ENCODE measurements around the gene LAIR1. TPM values are rescaled to one million over a fixed set of nuclear protein-coding genes. Genes with fewer than 3 reads are reported as not detected.
"Not testable (repeated sequence)": the region's sequence is repeated elsewhere in the genome, so short reads cannot be mapped to it uniquely, and the experiment has no call there.

The LAIR1 gene
- total RNA-seq, 3 donors from 2014 or later, result 4.7 to 6.1 (median 5.5) TPM

DNA sequence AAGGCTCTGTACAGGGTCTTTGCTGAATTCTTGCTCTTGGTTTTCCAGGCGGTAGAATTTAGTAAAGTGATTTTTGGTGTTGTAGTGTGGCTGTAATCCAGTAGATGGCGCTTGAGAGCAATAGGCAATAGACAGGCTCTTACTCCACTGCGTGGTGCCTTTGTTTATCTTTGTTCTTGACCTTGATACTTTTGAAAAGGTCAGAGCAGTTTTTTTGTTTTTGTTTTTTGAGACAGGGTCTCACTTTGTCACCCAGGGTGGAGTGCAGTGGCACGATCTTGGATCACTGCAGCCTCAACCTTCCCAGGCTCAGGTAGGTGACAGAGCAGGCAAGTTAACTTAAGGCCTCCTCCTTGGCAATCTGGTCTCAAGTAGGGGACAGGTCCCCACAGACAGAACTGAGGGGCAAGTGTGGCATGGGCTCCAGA is 39.5 kb downstream of the LAIR1 start:
- peak; percentile 44 for DNase-seq
- ATAC-seq, result peak; percentile 60 to 71
- no peak overlapping the region for H3K4me3 Mint-ChIP-seq
- H3K36me3 Mint-ChIP-seq (ENCODE audit: insufficient read depth), result no peaks in the 10 kb centered on the region
- H3K27me3 Mint-ChIP-seq (ENCODE audit: low read depth), result peaks cover 13% of the 10 kb centered on the region
- H3K4me1 Mint-ChIP-seq (ENCODE audit: low read depth), result peaks cover 29% of the 10 kb centered on the region
- no peaks in the 10 kb centered on the region for H3K9me3 Mint-ChIP-seq

GRCh38 chr19:54324071-54324470 is 40.7 kb downstream of the LAIR1 start:
- Mint-ChIP-seq H3K27me3 (ENCODE audit: low read depth) (peaks cover 15% of the 10 kb centered on the region), H3K36me3 (ENCODE audit: insufficient read depth) (no peaks in the 10 kb centered on the region), H3K9me3 (no peaks in the 10 kb centered on the region), H3K4me1 (ENCODE audit: low read depth) (peaks cover 29% of the 10 kb centered on the region), H3K4me3 (no peak overlapping the region)
- DNase-seq, result no peak
- no peak for ATAC-seq

GRCh38 chr19:54322934-54323333 is 41.8 kb downstream of the LAIR1 start:
- ATAC-seq, result not testable (repeated sequence)

DNA sequence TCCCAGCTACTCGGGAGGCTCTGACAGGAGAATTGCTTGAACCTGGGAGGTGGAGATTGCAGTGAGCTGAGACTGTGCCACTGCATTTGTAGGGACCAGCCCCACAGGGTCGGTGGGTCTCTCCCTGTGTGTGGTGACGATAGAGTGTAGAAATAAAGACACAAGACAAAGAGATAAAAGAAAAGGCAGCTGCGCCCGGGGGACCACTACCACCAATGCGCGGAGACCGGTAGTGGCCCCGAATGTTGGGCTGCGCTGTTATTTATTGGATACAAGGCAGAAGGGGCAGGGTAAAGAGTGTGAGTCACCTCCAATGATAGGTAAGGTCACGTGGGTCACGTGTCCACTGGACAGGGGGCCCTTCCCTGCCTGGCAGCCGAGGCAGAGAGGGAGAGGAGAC is 42.4 kb downstream of the LAIR1 start:
- not testable (repeated sequence) for H3K36me3 Mint-ChIP-seq (ENCODE audit: insufficient read depth); H3K9me3 Mint-ChIP-seq; ATAC-seq; DNase-seq; H3K4me3 Mint-ChIP-seq
- peaks cover 25% of the 10 kb centered on the region for H3K27me3 Mint-ChIP-seq (ENCODE audit: low read depth)
- peaks cover 14% of the 10 kb centered on the region for H3K4me1 Mint-ChIP-seq (ENCODE audit: low read depth)

More at GRCh38 chr19:54322934-54323333, 41.8 kb downstream of the LAIR1 start:
- Mint-ChIP-seq H3K27me3 (ENCODE audit: low read depth) (peaks cover 20% of the 10 kb centered on the region), H3K4me1 (ENCODE audit: low read depth) (peaks cover 19% of the 10 kb centered on the region)
- not testable (repeated sequence) for H3K4me3 Mint-ChIP-seq; H3K9me3 Mint-ChIP-seq; DNase-seq; H3K36me3 Mint-ChIP-seq (ENCODE audit: insufficient read depth)

- H3K27me3 Mint-ChIP-seq (ENCODE audit: low read depth), result peaks cover 30% of the 10 kb centered on the region
- no peaks in the 10 kb centered on the region for H3K9me3 Mint-ChIP-seq
- ATAC-seq, result no peak
- H3K4me3 Mint-ChIP-seq, result no peak overlapping the region
- H3K4me1 Mint-ChIP-seq (ENCODE audit: low read depth), result peaks cover 1% of the 10 kb centered on the region
- H3K36me3 Mint-ChIP-seq (ENCODE audit: insufficient read depth), result no peaks in the 10 kb centered on the region
- no peak for DNase-seq
These were observed 44.6 kb downstream of the LAIR1 start for GRCh38 chr19:54319892-54320670.

GRCh38 chr19:54319049-54319448 is 45.7 kb downstream of the LAIR1 start:
- no peaks in the 10 kb centered on the region for H3K4me1 Mint-ChIP-seq (ENCODE audit: low read depth)
- ATAC-seq, result no peak
- no peak overlapping the region for H3K4me3 Mint-ChIP-seq
- no peaks in the 10 kb centered on the region for H3K36me3 Mint-ChIP-seq (ENCODE audit: insufficient read depth)
- peaks cover 27% of the 10 kb centered on the region for H3K27me3 Mint-ChIP-seq (ENCODE audit: low read depth)
- DNase-seq, result no peak
- no peaks in the 10 kb centered on the region for H3K9me3 Mint-ChIP-seq

GRCh38 chr19:54317965-54318240 is 46.8 kb downstream of the LAIR1 start:
- DNase-seq, result no peak
- no peaks in the 10 kb centered on the region for H3K4me1 Mint-ChIP-seq (ENCODE audit: low read depth)
- H3K9me3 Mint-ChIP-seq, result no peaks in the 10 kb centered on the region
- H3K4me3 Mint-ChIP-seq, result no peak overlapping the region
- no peaks in the 10 kb centered on the region for H3K36me3 Mint-ChIP-seq (ENCODE audit: insufficient read depth)
- no peak for ATAC-seq
- peaks cover 33% of the 10 kb centered on the region for H3K27me3 Mint-ChIP-seq (ENCODE audit: low read depth)

GRCh38 chr19:54317108-54317964 is 47.4 kb downstream of the LAIR1 start:
- H3K4me3 Mint-ChIP-seq, result no peak overlapping the region
- no peak for ATAC-seq
- no peaks in the 10 kb centered on the region for H3K36me3 Mint-ChIP-seq (ENCODE audit: insufficient read depth)
- H3K4me1 Mint-ChIP-seq (ENCODE audit: low read depth), result no peaks in the 10 kb centered on the region
- H3K9me3 Mint-ChIP-seq, result no peaks in the 10 kb centered on the region
- DNase-seq, result no peak
- peaks cover 39% of the 10 kb centered on the region for H3K27me3 Mint-ChIP-seq (ENCODE audit: low read depth)

DNA sequence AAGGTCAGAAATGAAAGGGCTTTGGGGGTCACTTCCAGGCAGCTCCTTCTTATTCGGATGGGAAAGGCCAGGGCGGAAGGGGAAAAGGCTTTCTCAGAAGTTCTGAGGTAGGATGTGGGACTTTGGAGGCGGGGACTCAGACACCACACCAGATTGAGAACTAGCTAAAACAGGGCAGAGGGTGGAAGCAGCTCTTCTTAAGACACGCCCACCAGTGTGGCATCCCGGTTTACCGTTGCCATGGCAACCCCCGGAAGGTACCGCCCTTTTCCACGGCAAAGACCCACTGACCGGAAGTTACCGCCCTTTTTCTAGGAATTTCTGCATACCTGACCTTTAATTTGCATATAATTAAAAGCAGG is 48.0 kb downstream of the LAIR1 start:
- Mint-ChIP-seq H3K36me3 (ENCODE audit: insufficient read depth) (no peaks in the 10 kb centered on the region), H3K4me1 (ENCODE audit: low read depth) (no peaks in the 10 kb centered on the region), H3K9me3 (no peaks in the 10 kb centered on the region), H3K4me3 (no peak overlapping the region), H3K27me3 (ENCODE audit: low read depth) (peaks cover 39% of the 10 kb centered on the region)
- DNase-seq, result no peak
- no peak for ATAC-seq

GRCh38 chr19:54315956-54316355 is 48.8 kb downstream of the LAIR1 start:
- no peaks in the 10 kb centered on the region for H3K9me3 Mint-ChIP-seq
- H3K27me3 Mint-ChIP-seq (ENCODE audit: low read depth), result peaks cover 41% of the 10 kb centered on the region
- DNase-seq, result no peak
- no peaks in the 10 kb centered on the region for H3K36me3 Mint-ChIP-seq (ENCODE audit: insufficient read depth)
- H3K4me1 Mint-ChIP-seq (ENCODE audit: low read depth), result no peaks in the 10 kb centered on the region
- no peak for ATAC-seq
- no peak overlapping the region for H3K4me3 Mint-ChIP-seq

- Mint-ChIP-seq H3K4me1 (ENCODE audit: low read depth) (no peaks in the 10 kb centered on the region), H3K9me3 (no peaks in the 10 kb centered on the region), H3K27me3 (ENCODE audit: low read depth) (peaks cover 34% of the 10 kb centered on the region), H3K4me3 (no peak within 1 kb of the TSS), H3K36me3 (ENCODE audit: insufficient read depth) (no peaks in the 10 kb centered on the region)
- DNase-seq (no peak), ATAC-seq (no peak)
These were observed 52.0 kb downstream of the LAIR1 start, which contains the start of gene LILRA5 for GRCh38 chr19:54312436-54313377. Gene LILRA5, minus strand, starts transcription at chr19:54313166. Its CDS starts 147 bp downstream, at chr19:54313019.

DNA sequence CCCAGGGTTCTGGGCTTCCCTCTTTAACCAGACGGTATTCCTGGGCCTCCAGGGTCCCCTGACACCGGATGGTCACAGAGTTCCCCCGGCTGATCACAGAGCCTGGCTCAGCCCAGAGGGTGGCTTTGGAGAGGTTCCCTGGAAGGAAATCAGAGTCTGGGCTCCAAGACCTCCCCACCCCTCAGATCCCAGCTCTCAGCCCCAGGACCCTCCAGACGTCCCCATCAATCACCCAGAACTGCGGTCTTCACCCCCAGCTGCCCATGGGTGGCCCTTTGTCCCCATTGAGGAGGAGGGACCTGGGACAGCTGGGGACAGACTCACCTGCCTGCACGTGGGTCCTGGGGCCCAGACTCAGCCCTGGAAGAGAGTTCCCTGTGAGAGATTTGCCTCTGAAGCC is 52.7 kb downstream of the LAIR1 start:
- DNase-seq, result no peak
- Mint-ChIP-seq H3K4me3 (no peak overlapping the region), H3K27me3 (ENCODE audit: low read depth) (peaks cover 32% of the 10 kb centered on the region), H3K4me1 (ENCODE audit: low read depth) (no peaks in the 10 kb centered on the region), H3K9me3 (no peaks in the 10 kb centered on the region), H3K36me3 (ENCODE audit: insufficient read depth) (no peaks in the 10 kb centered on the region)
- ATAC-seq, result no peak

GRCh38 chr19:54311486-54311885 is 53.2 kb downstream of the LAIR1 start:
- no peaks in the 10 kb centered on the region for H3K9me3 Mint-ChIP-seq
- no peak overlapping the region for H3K4me3 Mint-ChIP-seq
- no peaks in the 10 kb centered on the region for H3K36me3 Mint-ChIP-seq (ENCODE audit: insufficient read depth)
- no peaks in the 10 kb centered on the region for H3K4me1 Mint-ChIP-seq (ENCODE audit: low read depth)
- ATAC-seq, result no peak
- DNase-seq, result no peak
- peaks cover 30% of the 10 kb centered on the region for H3K27me3 Mint-ChIP-seq (ENCODE audit: low read depth)

GRCh38 chr19:54310543-54310942 is 54.2 kb downstream of the LAIR1 start:
- Mint-ChIP-seq H3K4me1 (ENCODE audit: low read depth) (peaks cover 3% of the 10 kb centered on the region), H3K9me3 (no peaks in the 10 kb centered on the region), H3K4me3 (no peak overlapping the region), H3K36me3 (ENCODE audit: insufficient read depth) (no peaks in the 10 kb centered on the region), H3K27me3 (ENCODE audit: low read depth) (peaks cover 26% of the 10 kb centered on the region)
- ATAC-seq, result no peak
- DNase-seq, result no peak

Data from activated T-cell treated with anti-CD3 and anti-CD28 coated beads, Interleukin-2, amount 50 U/mL, for 4 hours (primary cell).